ENCODE measurements around the gene PAPOLA.
"Not testable (repeated sequence)": the region's sequence is repeated elsewhere in the genome, so short reads cannot be mapped to it uniquely, and the experiment has no call there.

PAPOLA gene

DNA sequence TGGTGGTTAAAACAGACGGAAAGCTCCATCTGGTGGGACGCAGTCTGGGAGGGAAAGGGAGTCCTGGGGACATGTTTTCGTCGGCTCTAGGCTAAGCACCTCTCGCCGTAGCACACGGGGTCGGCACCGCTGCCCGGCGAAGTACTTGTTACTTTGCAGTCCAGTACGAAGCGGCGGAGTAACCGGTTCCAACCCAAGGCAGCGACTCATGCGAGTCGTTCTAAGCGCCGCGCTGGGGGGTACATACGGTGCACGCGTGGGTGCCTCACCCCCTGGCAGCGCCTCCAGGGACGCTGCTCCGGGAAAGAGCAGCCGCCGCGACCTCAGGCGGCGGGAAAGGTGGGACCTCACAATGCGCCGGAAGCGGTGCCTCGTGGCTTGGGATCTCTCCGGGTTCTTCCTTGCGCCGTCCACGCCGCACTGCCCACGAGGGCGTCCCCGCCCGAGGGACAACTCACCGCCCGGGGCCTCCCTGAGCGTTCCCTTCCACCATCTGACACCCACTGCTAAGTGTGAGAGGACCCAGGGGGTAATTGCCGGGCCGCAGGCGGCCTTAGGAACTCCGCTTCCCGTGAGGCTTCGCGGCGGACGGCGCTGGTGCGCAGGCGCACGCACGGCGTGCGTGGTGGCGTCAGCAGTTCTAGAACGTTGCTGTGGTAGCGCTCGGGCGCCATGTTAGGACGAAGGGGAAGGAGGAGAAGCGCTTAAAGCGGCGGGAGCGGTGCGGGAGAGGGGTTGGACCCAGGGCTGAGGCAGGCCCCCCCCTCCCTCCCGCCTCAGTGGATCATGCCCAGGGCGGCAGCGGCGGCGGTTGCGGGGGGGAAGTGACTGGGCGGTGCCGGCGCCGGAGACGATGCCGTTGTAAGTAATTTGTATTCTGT is at the start of gene PAPOLA:
PAPOLA (plus strand) TSS at position 643 of the 881 bp plus-strand sequence; CDS start at position 854, 211 bp downstream.
- DNase-seq: peak; percentile 98

DNA sequence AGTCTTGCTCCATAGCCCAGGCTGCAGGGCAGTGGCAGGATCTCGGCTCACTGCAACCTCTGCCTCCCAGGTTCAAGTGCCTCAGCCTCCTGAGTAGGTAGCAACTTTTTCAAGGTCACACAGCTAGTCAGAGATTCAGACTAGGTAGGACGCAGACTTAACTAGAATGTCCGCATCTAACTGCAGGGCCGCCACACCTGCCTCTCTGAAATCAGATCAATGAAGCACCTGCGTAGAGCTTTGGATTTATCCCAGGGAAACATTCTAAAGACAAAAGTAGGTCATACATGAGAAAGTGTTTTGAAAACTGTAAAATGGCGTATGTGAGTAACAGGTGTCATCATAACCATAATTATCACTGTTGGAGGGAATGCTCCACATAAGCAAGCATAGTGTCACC is 49.5 kb upstream of the PAPOLA start:
- no peak for DNase-seq

DNA sequence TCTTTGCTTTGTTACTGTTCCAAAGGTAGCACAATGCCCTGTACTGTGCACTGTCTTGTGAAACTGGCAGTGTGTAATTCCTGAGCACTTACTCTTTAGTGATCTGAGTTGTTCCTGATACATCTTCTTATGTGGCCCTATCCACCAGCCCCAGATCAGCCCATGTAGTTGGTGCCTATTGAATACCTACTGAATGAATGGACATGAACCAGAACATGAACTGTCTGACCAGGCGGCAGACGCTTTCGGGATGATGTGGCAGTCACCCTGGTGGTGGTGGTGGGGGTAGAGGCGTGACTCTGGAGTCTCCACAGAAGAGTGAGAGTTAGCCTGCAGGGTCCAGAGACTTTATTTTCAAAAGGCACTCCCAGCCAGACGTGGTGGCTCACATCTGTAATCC is 46.6 kb upstream of the PAPOLA start:
- no peak for DNase-seq

DNA sequence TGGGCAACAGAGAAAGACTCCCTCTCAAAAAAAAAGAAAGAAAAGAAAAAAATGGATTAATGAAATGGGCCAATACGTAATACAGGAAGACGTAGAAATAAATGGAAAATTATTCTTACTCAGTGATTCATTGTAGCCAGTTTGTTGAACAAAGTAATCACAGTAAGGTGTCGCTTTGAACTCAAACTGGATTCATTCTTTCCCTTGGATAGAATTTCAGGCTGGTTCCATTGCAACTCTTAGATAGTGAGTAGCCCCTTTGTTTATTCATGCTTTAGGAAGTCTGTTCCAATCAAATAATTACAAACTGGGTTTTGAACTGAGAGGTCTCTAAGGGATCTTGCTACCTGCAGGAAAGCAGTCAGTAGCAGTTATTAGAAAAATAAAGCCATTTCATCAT is 42.3 kb upstream of the PAPOLA start:
- DNase-seq: no peak

DNA sequence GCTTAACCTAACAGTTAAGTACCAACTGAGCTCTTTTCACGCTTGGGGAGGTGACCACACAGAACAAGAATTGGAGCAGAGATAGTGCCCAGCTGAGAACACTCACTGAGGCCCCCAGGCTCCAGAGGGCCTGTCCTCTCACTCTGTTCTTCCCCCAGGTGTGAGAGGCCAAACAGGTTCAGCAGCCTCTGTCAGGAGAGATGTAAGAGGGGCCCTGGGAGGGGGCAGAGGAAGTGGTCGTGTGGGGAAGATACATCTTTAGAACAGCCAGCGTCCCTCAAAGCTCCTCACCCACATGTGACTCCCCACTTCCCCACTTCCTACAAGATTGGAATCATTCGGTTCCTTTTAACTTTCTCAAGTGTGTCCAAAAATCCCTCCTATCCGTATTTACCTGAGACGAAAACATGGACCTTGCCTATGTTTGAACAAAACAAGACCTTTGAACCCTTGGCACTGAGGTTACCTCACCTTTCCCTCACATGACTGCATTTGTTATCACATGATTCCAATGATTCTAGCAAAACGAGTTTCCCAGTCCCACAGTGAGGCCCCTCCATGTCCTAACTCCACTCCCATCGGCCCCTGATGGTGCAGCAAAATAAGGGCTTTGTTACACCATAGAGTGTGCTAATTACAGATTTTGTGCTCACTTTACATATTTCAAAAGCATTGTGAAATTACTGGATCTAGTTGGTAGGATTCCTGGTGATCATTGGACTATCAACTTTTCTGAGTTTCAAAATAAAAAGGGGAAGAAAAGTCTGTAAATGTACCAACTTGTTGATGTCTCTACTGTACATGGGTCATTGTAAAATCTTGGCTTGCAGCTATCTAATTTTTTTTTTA is 40.0 kb upstream of the PAPOLA start:
- no peak for DNase-seq

DNA sequence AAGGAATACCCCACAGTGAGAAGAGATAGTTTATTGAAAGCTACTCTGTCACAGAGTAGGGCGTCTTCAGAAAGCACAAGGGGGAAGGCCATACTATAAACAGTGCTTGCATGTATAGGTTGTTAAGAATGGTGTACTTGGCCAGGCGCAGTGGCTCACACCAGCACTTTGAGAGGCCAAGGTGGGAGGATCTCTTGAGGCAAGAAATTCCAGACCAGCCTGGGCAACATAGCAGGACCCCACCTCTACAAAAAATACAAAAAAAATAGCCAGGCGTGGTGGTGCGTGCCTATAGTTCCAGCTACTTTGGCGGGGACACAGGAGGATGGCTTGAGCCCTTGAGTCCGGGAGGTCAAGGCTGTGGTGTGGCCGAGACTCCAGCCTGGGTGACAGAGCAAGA is 38.0 kb upstream of the PAPOLA start:
- DNase-seq: no peak

DNA sequence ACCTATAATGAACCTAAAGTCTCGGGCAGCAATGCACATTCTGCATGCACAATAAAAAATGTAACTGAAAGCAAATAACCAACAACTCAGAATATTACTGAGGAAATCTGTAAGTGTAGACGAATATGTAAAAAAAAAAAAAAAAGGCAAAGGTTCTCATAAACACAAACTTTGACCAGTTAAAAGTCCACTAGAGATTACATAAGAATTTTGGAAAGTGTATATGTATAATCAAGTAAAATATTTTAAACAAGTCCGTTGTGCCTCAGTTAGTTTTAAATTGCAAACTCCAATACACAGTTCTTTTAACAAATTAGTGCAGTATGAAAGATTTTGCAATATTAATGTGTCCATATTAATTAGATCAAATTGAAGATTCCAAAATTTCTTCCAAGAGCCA is 35.3 kb upstream of the PAPOLA start:
- no peak for DNase-seq

DNA sequence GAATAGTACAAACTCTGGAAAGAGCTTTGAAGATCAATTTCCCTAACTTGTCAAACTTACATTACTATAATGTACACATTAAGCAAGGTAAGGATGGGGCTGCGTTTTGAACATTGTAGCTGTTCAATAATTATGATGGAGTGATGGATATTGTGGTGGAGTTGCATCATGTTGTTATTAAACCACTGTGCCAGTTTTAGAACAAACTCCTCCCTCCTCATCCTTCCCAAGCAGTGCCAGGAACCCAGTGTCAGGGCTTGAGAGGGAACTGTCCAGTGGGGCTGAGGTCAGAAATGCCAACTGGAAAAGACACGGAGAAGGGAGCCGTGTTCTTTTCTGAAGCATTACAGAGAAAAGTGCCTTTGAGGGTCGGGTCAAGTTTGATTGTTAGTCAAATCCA is 31.9 kb upstream of the PAPOLA start:
- no peak for DNase-seq

DNA sequence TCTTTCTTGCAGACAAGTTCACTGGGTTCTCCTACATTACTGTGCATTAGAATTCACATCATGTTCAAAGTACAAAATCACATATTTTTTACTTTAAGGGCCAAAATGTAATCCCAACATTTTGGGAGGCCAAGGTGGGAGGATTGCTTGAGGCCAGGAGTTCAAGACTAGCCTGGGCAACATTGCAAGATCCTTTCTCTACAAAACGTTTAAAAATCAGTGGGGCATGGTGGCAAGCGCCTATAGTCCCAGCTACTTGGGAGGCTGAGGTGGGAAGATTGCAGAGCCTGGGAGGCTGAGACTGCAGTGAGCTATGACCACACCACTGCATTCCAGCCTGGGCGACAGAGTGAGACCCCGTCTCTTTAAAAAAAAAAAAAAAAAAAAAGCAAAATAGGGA is 31.2 kb upstream of the PAPOLA start:
- DNase-seq: not testable (repeated sequence)

DNA sequence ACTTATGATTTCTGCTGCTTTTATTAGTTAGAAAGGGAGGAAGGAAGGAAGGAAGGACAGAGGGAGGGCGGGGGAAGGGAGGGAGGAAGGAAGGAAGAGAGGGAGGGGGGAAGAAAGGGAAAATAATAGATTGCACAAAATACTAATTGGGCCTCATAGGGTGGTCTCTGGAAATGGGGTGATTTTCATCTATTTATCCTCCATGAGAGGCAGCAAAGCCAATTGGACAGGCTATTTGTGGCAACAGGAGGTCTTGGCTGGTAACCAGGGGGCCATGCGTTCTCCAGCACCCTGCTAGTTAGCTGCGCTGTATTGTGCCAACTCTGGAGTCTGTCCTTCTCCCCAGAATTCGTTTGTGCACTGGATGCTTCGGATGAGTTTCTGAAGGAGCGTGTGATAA is 24.1 kb upstream of the PAPOLA start:
- DNase-seq: no peak

DNA sequence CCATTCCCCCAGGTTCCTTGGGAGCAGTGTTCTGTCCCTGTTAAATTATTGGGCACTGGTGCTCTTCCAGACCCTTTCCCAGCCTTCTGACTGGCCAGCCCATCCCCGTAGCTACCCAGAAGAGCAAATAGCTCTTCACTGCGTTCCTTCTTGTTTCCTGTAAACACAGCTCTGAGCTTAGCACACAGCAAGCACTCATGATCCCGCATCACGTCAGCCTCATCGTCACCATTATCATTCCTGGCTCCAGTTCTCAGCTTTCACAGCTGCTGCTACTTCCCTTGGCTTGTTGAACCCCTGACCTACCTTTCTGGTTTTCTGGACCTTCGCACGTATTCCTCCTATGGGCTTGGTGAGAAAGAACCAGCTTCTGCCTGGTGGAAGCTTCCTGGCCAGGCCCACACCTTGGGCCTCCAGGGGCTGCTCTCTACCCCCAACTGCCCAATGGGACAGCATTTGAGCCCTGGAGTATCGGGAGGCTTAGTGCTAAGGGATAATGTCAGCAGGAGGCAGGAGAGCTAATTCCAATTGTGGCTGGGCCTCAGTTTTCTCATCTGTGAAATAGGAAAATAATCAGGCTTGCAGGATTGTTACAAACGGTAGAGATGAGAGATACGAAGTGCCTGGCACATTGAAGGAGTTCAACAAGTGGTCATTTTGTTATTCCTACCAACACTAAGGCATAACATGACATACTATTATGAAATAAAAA is 22.6 kb upstream of the PAPOLA start:
- peak; percentile 10 for DNase-seq

DNA sequence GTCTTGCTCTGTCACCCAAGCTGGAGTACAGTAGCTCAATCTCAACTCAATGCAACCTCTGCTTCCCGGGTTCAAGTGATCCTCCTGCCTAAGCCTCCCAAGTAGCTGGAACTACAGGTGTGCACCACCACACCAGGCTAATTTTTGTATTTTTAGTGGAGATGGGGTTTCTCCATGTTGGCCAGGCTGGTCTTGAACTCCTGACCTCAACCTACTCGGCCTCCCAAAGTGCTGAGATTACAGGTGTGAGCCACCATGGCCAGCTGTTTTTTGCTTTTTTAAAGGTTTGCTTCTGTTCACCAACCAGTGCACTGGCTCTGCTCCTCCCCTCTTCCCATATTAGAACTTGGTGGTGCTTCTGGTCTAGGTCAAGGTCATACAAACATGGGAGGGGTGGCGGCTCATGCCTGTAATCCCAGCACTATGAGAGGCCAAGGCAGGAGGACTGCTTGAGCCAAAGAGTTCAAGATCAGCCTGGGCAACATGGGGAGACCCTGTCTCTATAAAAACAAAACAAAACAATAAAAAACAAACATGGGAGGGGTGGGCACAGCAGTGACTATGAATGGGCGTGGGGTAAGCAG is 20.4 kb upstream of the PAPOLA start:
- no peak for DNase-seq

DNA sequence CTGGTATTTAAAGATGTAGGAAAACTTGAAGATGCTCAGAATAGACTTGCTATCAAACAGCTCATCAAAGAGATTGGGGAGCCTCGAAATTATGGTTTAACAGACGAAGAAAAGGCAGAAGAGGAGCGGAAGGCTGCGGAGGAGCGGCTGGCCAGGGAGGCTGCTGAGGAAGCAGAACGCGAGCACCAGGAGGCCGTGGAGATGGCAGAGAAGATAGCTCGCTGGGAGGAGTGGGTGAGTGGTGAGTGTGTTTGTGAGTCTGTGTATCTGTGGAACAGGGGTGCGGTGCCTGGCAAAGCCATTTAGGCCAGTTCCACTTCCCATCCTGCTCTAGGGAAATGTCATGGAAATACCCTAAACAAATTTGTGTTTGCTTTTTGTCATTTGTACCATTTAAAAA is 19.2 kb upstream of the PAPOLA start:
- DNase-seq: no peak

DNA sequence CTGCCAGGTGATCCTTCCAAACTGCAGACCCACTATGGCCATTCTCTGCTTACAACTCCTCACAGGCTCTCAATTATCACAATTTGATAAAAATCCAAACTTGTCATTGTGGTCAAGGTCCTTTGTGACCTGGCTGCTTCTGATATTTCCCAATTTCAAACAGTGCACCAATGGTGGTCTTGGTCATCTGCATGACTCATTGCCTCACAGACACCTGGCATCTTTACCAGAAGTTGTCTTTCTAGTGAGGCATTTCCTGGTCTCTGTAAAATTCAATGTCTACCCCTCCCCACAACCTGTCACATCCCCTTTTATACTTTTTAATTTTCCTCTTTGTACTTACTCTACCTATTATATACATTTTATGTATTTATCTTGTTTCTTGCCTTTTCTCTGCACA is 17.8 kb upstream of the PAPOLA start:
- DNase-seq: no peak

DNA sequence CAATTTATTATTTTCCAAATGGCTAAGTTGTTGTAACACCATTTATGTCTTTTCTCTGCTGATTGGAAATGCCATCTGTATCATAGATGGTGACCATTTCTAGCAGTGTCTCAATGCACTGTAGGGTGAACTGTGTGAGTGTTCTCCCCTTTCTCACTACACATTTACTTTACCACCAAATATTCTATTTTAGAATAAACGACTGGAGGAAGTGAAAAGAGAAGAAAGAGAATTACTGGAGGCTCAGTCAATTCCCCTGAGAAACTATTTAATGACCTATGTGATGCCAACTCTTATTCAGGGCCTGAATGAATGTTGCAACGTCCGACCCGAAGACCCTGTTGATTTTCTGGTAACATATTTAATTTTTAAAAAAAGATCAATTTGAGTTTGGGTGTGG is 15.5 kb upstream of the PAPOLA start:
- DNase-seq: no peak

DNA sequence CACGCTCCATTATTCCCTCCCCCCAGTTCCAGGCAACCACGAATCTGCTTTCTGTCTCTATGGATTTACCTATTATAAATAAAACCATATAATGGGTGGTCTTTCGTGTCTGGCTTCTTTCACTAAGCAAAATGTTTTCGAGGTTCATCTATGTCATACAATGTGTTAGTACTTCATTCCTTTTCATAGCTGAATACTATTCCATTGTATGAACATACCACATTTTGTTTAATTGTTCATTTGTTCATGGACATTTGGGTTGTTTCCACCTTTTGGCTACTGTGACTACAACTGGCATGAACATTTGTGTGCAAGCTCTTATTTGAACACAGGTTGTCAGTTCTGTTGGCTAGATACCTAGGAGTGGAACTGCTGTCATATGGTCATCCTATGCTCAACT is 12.9 kb upstream of the PAPOLA start:
- DNase-seq: no peak

DNA sequence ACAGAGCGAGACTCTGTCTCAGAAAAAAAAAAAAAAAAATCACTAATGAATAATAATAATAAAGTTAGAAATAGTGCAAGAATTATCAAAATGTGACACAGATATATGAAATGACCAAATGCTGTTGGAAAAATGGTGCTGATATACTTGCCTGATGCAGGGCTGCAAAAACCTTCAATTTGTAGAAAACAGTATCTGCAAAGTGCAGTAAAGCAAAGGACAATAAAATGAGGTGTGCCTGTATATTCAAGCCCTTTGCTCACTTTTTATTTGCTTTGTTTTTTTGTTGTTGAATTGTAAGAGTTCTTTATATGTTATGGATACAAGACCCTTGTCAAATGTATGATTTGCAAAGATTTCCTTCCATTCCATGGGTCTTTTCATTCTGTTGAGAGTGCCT is 9.0 kb upstream of the PAPOLA start:
- no peak for DNase-seq

DNA sequence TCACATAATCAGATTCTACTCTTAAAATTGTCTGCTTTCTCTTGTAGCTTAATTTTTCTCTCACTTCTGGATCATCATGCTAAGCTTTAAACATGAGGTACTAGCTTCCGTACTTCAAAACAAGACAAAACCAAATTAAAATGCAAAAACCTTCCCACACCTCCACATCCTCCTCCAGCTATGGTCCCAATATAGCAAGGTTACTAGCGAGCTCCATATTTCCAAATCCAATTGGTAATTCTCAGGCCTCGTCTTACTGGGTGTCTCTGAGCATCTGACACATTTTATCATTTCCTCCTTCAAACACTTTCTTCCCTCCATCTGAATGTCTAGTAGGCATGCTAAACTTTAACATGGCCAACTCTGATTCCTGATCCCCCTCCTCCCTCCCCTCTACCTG is 7.9 kb upstream of the PAPOLA start:
- DNase-seq: no peak

DNA sequence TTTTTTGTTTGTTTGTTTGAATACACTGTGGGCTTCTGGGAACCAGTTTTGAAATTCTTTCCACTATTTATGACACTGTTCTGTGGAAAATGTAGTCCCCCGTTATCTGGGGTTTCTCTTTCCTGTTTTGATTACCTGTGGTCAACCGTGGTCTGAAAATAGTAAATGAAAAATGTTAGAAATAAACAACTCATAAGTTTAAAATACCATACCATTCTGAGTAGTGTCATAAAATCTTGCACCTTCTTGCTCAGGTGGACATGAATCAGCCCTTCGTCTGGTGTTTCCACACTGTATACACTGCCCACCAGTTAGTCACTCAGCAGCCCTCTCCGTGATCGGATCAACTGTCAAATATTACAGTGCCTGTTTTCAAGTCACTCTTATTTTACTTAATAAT is 5.1 kb upstream of the PAPOLA start:
- DNase-seq: no peak

DNA sequence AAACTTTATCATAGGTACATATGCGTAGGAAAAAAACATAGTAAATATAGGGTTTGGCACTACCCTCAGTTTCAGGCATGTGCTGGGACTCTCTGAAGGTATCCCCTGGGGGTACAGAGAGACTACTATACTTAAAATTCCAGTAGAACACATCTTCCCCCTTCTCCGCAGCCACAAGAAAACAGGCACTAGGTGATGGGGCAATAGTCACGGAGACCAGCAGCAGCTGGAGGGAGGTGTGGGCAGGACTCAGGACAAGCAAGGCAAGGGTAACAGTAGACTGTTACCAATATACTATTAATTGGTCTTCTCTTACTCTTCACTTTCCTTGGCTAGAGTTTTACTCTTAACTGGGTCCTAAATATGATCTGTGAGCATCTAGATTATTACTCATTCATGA is 4.6 kb upstream of the PAPOLA start:
- no peak for DNase-seq

DNA sequence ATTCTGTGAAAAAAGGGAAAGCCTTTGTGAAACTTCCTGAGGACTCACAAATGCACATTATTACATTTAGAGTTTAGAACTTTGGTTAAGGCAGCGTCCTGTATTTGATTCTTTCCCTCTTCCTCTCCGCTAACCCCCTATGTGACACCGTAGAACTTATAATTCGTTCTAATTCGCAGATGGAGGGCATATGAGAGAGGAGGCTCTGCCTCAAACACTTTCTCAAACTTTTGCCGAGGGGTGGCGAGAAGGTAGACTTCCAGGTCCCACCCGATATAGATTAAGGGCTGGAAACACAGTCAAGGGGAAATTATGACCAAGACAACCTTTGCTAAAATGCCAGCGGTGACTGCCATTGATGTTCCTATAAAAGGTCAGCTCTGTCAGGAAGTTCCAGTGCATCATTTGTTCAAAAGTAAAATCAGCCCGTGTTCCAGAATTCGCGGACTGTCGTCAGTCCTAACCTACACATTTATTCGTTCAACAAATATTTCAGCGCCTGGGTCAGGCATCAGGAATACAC is 904 bp upstream of the PAPOLA start:
- DNase-seq: no peak

DNA sequence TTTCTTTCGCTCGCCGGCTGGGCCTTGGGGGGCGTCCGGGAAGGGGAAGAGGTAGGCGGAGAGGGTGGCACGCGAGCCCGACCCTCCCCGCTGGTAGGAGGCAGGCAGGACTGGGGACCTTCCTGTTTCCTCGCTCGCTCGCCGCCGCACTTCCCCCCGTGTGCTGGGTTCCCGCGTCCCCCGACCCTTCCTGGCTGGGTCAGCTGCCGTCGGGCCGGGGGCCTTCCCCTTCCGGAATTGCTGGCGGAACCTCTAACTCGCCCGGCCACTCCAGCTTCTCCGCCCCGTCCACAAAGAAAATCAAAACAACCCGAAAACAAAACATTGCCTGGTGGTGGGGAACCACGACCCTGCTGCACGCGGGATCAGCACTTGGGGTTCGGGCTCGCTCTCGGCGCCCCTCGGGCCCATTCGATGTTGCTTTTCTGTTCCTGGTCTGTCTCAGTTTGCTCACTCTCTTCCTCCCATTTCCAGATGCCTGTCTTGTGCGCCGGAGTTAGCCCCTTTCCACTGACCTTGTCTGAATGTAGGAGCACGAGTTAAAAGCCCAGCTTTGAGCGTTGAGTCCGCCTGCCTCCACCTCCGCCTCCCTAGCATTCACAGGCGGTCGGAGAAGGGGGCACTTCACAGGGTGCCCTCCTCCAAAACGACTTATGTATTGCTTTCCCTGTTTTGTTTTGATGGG is 581 bp downstream of the PAPOLA start:
- DNase-seq: peak; percentile 71

Measured in COR-L47 (cell line).